Measurements from ENCODE around the gene RABGAP1L.

DNA sequence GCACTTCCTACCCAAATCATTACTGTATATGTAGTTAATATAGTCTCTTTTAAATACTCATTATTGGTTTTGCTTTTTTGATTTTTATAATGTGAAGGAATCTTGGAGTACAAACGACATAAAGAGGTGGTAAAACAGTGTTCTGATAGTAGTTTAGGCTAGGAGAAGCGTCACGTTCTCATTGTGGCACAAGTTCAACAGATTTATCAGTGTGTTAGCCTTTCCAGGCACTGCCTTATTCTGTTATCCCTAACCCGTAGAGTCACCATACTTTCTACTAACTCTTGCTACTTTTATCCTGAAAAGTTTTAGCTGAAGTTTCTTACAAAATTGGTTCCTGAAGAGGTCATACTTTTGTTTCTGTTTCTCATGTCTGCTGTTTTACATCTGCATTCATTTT is 665.8 kb downstream of the RABGAP1L start:
- TF ChIP-seq POLR2A (IDR thresholded peaks at IDR 0.05; ENCODE audit: low read depth, low read length) (no peak), TAF1 (IDR thresholded peaks at IDR 0.05; ENCODE audit: low read depth, low read length) (no peak), POLR2AphosphoS5 (IDR thresholded peaks at IDR 0.05; ENCODE audit: low read depth, low read length) (no peak)
